ENCODE results near the gene IMPG2. TPM values are rescaled to one million over a fixed set of nuclear protein-coding genes. Genes with fewer than 3 reads are reported as not detected.

The IMPG2 gene
- total RNA-seq, 1 experiment from 2014 or later: 0.04 TPM

DNA sequence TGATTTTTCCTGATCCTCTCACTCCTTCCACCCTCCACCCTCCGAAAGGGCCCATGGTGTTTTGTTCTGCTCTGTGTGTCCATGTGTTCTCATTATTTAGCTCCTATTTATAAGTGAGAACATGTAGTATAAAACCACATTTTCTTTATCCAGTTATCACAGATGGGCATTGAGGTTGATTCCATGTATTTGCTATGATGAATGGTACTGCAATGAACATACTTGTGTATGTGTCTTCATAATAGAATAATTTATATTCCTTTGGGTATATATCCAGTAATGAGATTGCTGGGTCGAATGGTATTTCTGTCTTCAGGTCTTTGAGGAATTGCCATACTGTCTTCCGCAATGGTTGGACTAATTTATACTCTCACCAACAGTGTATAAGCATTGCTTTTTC, 126.0 kb downstream of the IMPG2 start:
- no peaks in the 10 kb centered on the region for H3K36me3 Mint-ChIP-seq (ENCODE audit: insufficient read depth in 1 of 3, low read depth in 3 of 3)
- H3K23ac ChIP-seq (ENCODE audit: insufficient read length, low read depth, low read length): no peak overlapping the region
- H2BK15ac ChIP-seq (ENCODE audit: low read depth, low read length): no peak overlapping the region
- H3K4me1 ChIP-seq (ENCODE audit: insufficient read depth, low read length): no peaks in the 10 kb centered on the region
- no peak overlapping the region for H3K4me2 ChIP-seq (ENCODE audit: insufficient read depth, insufficient read length, low read length)
- H3K27me3 ChIP-seq (ENCODE audit: insufficient read depth, low read length): no peaks in the 10 kb centered on the region
- no peak overlapping the region for H2BK20ac ChIP-seq (ENCODE audit: low read depth, low read length, poor library complexity, severe bottlenecking)
- H3T11ph ChIP-seq (ENCODE audit: low read length): no peak overlapping the region
- H3K4me1 Mint-ChIP-seq: peaks cover 0 to 5% of the 10 kb centered on the region in 2 experiments; a peak in 2 of 4 replicates
- no peaks in the 10 kb centered on the region for H3K27me3 Mint-ChIP-seq (ENCODE audit: low read depth)
- TF ChIP-seq, protein P1, sequence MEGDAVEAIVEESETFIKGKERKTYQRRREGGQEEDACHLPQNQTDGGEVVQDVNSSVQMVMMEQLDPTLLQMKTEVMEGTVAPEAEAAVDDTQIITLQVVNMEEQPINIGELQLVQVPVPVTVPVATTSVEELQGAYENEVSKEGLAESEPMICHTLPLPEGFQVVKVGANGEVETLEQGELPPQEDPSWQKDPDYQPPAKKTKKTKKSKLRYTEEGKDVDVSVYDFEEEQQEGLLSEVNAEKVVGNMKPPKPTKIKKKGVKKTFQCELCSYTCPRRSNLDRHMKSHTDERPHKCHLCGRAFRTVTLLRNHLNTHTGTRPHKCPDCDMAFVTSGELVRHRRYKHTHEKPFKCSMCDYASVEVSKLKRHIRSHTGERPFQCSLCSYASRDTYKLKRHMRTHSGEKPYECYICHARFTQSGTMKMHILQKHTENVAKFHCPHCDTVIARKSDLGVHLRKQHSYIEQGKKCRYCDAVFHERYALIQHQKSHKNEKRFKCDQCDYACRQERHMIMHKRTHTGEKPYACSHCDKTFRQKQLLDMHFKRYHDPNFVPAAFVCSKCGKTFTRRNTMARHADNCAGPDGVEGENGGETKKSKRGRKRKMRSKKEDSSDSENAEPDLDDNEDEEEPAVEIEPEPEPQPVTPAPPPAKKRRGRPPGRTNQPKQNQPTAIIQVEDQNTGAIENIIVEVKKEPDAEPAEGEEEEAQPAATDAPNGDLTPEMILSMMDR (conservative IDR thresholded peaks at IDR 0.05): no peak
- H3K79me2 ChIP-seq (ENCODE audit: insufficient read depth, low read length): peaks cover 1% of the 10 kb centered on the region; the same call in 1 of the 2 replicates
- no peak overlapping the region for H4K91ac ChIP-seq (ENCODE audit: insufficient read length, low read depth, low read length)
- no peak overlapping the region for H3K4ac ChIP-seq (ENCODE audit: low read depth, low read length)
- H3K27ac ChIP-seq (ENCODE audit: insufficient read length, low read depth, low read length): no peak overlapping the region
- H3K4me3 Mint-ChIP-seq: no peak overlapping the region
- H3K79me1 ChIP-seq (ENCODE audit: insufficient read depth, low read depth, low read length, poor library complexity, severe bottlenecking): no peaks in the 10 kb centered on the region
- no peak overlapping the region for H4K8ac ChIP-seq (replicated peaks; ENCODE audit: insufficient read length, low read depth, low read length)
- no peak overlapping the region for H4K5ac ChIP-seq (ENCODE audit: insufficient read length, low read depth, low read length)
- H2BK12ac ChIP-seq (ENCODE audit: insufficient read length, low read depth, low read length): no peak overlapping the region
- no peak overlapping the region for H2BK120ac ChIP-seq (ENCODE audit: low read depth, low read length, poor library complexity, severe bottlenecking)
- H3K56ac ChIP-seq (ENCODE audit: insufficient read length, low read depth, low read length): no peak overlapping the region
- no peak overlapping the region for H3K9ac ChIP-seq (ENCODE audit: extremely low read depth, insufficient read length, low read length)
- no peak overlapping the region for H2BK5ac ChIP-seq (ENCODE audit: insufficient read length, low read length)
- no peak overlapping the region for H2AFZ ChIP-seq (ENCODE audit: low read length)
- no peak overlapping the region for H3K18ac ChIP-seq (ENCODE audit: insufficient read length, low read depth, low read length)
- no CpG with 5 or more reads among the region's 3 CpGs for WGBS (ENCODE audit: extremely low coverage, insufficient read length, low lambda C conversion rate)
- no peaks in the 10 kb centered on the region for H4K20me1 ChIP-seq (ENCODE audit: control insufficient read depth, insufficient read depth, insufficient read length)
- H3K9me3 Mint-ChIP-seq: peaks cover 0 to 4% of the 10 kb centered on the region in 2 experiments; a peak in 2 of 5 replicates
- H3K23me2 ChIP-seq (ENCODE audit: insufficient read length, low read depth, low read length, poor library complexity, severe bottlenecking): no peaks in the 10 kb centered on the region
- no peak overlapping the region for H2AK5ac ChIP-seq (ENCODE audit: insufficient read length, low read length)
- no peak for DNase-seq
- no peak overlapping the region for H3K14ac ChIP-seq (ENCODE audit: insufficient read depth, low read length)
- H3K9me3 ChIP-seq (ENCODE audit: control insufficient read depth, low read depth, low read length): no peaks in the 10 kb centered on the region
- H3K27ac Mint-ChIP-seq: no peak overlapping the region

Measured in H9 (cell line).